Anterior cingulate cortex (tissue), 58 donors: ENCODE measurements around the gene SREBF1.

Source experiments
- DNase-seq, 58 donors: peaks; one replicate each; lab custom pipeline; 2025; lab: John Stamatoyannopoulos, UW

Gene SREBF1

DNA sequence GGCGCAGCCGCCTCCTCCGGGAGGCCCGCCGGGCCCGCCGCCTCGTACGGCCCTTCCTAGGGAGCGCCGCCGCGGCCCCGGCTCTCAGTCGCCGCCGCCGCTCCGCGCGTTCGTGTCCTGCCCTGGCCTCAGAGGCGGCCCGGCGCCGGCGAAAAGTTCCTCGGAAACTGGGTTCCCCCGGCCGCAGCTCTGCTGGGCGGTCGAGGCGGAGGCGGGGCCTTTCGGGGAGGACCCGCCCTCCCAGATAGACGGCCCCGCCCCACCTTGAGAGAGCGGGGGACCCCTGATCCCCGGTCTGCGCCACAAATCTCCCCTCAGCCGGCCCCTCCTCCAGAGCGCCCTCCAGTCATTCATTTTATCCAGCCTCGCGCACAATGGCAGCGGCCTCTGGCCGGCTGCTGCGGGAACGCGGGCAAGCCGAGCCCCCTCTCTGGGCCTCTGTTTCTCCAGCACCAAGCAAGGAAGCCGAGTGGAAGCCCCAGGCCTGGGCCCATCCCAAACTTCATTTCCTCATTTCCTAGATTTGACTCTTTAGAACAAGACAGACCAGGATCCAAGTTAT lies at the start of gene SREBF1:
SREBF1 (minus strand) TSS at position 169 of the 562 bp plus-strand sequence. CDS start 169 bp downstream, outside the sequence.
- DNase-seq, result peak in 35 of 58 donors; percentile 32 to 74 (median 56)

GRCh38 chr17:17886226-17886625 lies 49.4 kb upstream of the SREBF1 start:
- no peak for DNase-seq

- peak in 21 of 58 donors; percentile 7 to 65 (median 33) for DNase-seq
Measured at GRCh38 chr17:17884391-17885357, 47.9 kb upstream of the SREBF1 start.

- DNase-seq, result no peak
Measured at GRCh38 chr17:17883801-17884200, 47.0 kb upstream of the SREBF1 start.

DNA sequence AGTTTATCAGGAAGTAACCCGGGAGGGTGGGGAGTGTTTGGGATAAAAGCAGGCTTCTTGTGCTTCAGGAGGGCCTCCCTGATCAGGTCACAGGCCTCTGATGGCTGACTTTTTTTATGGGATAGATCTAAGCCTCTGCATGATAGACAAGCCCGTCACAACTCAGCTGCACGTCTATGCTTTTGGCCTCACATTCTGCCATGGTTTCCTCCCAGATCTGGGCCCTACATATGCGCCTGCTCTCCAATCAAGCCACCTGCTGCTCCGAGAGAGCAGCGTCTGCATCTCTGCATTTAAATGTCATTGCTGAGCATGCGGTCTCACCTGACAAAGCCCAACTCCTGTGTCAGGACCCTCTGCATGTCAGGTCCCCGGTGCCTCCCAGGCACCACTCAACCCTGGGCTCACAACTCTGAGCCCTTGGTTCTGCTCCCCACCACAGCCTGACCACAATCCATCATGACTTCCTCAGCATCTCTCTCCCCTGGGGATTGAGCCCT lies 45.3 kb upstream of the SREBF1 start:
- no peak for DNase-seq

- no peak for DNase-seq
Measured at GRCh38 chr17:17880577-17881196, 43.9 kb upstream of the SREBF1 start.

- peak in 28 of 58 donors; percentile 13 to 67 (median 40) for DNase-seq
Measured at GRCh38 chr17:17877529-17878358, 41.0 kb upstream of the SREBF1 start.

DNA sequence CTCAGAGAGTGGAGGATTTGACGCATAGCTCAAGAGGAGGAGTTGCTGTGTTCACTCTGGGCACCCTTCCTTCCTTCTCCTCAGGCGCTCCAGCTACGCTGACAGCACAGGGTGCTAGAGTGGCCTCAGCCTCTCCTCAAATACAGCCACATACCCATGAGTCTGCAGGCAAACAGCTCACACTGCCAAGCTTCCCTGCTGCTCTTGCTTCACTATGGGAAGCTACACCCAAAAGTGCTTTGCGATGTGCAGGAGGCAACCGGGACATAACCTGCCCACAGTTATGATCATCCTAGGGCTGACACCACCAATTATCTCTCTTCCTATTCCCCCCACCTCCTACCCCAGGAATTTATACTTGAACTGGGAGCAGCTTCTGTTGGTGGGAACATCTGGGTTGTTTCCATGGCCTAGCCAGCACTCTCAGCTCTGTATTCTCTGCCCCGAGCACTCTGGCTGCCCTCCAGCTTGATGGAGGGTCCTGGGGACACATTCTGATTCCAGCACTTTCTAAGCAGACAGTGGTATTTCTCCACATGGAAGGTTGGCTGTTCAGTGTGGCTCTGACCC lies 40.3 kb upstream of the SREBF1 start:
- DNase-seq, result peak in 8 of 58 donors; percentile 18 to 62 (median 34)

GRCh38 chr17:17874478-17874877 lies 37.7 kb upstream of the SREBF1 start:
- DNase-seq, result no peak

DNA sequence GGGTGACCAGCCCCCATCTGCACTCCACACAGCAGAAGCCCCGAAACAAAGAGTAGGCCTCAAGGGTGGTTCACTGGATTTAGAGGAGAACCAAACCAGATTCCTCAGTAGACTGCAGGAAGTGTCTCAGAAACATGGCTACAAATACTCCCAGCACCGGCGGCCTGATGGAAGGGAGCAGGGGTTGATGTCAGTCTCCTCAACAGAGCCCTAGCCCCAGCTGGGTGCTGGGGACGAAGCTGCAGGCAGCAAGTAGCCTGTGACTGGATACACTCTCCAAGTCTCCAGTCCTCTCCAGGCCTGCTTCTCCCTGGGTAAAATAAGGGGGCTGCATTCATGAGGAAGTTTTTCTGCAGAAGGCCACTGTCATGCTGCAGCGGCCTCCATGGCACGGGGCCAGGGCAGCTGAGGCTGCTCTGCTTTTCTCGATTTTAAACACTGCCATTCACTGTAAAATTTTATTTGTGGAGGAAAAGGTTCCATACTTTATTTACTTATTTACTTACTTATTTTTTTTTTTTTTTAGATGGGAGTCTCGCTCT lies 36.7 kb upstream of the SREBF1 start:
- DNase-seq, result peak in 6 of 58 donors; percentile 10 to 29 (median 15)

DNA sequence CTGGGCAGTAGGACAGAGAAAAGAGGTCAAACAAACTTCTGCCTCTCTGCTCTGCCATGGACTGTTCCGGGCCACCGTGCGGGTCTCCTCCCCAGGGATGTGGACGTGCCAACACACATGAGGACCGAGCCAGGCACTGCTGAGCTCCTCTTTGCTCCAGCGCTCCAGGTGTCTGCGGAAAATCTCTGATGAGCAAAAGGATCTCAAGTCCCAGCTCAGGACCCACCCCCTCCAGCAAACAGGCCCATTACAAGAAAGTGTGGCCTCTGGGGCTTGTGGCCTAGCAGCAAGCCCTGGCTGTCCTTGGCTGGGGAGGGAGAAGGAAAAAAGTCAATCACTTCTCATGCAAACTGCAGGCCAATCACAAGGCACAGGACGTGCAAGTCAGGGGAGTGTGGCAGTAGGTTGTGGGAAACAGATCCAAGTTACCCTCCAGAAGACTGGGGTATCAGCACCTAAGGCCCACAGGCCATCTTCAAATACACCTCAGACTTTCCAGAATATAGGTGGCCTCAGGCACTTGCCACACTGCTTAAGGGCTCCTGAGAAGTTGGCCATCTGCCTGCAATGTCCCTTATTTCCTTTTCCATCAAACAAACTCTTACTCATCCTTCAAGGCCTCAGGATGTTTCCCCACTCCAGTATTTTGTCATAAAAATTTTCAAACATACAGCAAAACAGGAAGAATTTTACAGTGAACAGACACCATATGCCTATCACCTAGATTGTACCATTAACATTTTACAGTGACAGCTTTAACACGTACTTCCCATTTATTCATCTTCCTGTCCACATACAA lies 36.0 kb upstream of the SREBF1 start:
- DNase-seq, result no peak

- DNase-seq, result no peak
Measured at GRCh38 chr17:17871913-17872312, 35.1 kb upstream of the SREBF1 start.

DNA sequence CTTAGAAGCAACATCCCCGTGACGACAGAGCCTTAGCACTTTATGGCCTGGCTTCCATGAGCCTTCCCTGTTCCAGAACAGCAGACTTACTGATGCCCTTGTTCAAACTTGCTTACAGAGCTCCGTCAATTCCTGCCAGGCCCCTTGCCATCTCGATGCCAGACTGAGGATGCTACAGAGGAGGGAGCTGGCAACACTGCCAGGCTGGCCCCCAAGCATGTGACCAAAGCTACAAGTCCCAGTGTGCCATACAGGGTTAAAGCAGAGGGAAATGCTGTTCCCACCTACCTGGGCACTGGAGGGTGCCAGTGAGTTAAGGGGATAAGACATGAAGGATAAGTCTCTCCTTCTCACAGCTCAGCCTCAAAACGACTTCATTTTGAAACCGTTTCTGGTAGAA lies 33.5 kb upstream of the SREBF1 start:
- DNase-seq, result no peak

- no peak for DNase-seq
Measured at GRCh38 chr17:17868641-17869522, 32.1 kb upstream of the SREBF1 start.

DNA sequence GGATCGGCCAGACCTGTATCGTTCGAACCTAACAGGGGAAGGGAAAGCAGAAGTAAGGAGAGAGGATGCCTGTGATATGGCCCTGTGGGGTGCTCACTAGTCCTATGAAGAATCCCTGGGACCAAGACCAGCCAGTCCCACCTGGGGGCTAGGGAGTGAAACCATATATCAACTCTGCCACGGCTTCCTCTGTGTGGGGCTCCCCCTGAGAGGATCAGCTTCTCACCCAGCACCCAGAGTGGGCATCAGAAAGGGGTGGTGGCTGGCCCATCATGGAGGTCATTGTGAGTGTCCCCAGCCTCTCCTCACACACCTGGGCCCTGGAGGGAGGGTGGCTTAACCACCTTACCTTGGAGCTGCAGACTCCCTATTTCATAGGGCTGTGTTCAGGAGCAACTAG lies 30.1 kb upstream of the SREBF1 start:
- DNase-seq, result no peak

DNA sequence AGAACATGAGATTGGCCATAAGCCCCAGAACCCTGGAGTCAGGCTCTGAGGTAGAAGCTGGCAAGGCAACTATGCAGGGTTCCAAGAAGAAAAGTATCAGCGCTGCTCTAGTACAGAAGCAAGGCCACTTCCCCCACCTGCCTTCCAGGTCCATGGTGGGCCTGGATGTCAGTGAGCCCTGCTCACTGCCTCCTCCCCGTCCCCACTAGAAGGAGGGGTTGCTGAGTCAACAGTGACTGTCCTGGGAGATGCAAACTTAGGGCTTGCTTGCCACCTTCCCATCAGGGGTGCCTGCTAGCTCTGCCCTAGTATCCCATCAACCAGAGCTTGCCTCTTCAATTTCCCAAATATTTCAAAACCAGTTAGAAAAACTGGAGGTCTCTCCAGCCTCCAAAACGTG lies 29.6 kb upstream of the SREBF1 start:
- no peak for DNase-seq

DNA sequence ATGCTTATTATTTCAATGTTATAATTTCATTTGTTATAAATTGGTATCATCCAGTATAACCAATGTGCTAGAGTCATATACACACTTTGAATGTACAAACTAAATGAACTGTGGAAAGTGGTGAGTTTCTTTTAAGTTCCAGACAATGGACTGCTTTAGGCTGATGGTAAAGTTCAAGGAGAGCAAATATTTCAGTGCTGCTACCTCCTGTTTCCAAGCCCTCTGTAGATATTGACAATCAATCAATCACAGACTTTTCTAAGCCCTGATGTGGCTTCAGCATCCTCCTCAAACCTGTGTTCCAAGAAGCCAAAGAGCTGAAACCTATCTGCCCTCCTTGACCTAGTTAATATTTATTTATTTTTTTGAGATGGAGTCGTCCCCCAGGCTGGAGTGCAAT lies 28.2 kb upstream of the SREBF1 start:
- no peak for DNase-seq

GRCh38 chr17:17860766-17861107 lies 24.0 kb upstream of the SREBF1 start:
- no peak for DNase-seq
